Neural progenitor cell (in vitro differentiated cells): ENCODE data around the gene CWC25.

Source experiments
- CTCF ChIP-seq: fragments of 200-600 bp; sonication (generic); IDR thresholded peaks from 2 replicates; pipeline ENCODE4 v1.5.1; 2017; ENCODE audit warnings: antibody characterized with exemption, mild to moderate bottlenecking
- EZH2 ChIP-seq: fragments of 200-600 bp; sonication (generic); IDR thresholded peaks from 2 replicates; pipeline ENCODE4 v1.6.1; 2017; ENCODE audit warnings: antibody characterized with exemption, mild to moderate bottlenecking, moderate library complexity

GRCh38 chr17:38751808-38752307, 73.3 kb downstream of the CWC25 start:
- no peak for TF ChIP-seq CTCF
- no peak for TF ChIP-seq EZH2
